GM12878 (cell line): ENCODE results near the gene DNAJC4. TPM values are rescaled to one million over a fixed set of nuclear protein-coding genes. Genes with fewer than 3 reads are reported as not detected.

Experiments used
- ATAC-seq: fragments of 200-7000 bp; cut with Tn5 transposase; 3 replicates; pipeline ENCODE4 v1.9.1; 2020; ENCODE audit warnings: mild to moderate bottlenecking, moderate library complexity
- BruUV-seq: library from RNA; stranded (reverse); fragments of 400-500 nt; replicated peaks from 2 replicates; lab custom pipeline; 2021; lab: Mats Ljungman, UMichigan
- CTCF ChIA-PET: fragments of 300-600 bp; sonication (Branson Sonifier 250); formaldehyde crosslinking; extraction: SDS; loops from one replicate; lab custom pipeline; 2021; ENCODE audit warnings: inconsistent platforms; lab: Yijun Ruan, JAX
- POLR2A ChIA-PET: fragments of 350-600 bp; formaldehyde crosslinking; extraction: SDS; loops from one replicate; lab custom pipeline; 2021; ENCODE audit warnings: inconsistent platforms; lab: Charles Lee
- RAD21 ChIA-PET: fragments of 300-600 bp; sonication (Branson Sonifier 250); formaldehyde crosslinking; loops from one replicate; lab custom pipeline; 2023; ENCODE audit warnings: antibody characterized with exemption; ENCODE audit not compliant: unreplicated experiment; lab: Charles Lee
- SMC1A ChIA-PET: fragments of 300-600 bp; sonication (Branson Sonifier 250); formaldehyde crosslinking; loops from one replicate; lab custom pipeline; 2023; ENCODE audit not compliant: unreplicated experiment, uncharacterized antibody; lab: Charles Lee
- DNase-seq: peaks from one replicate; pipeline ENCODE4 v3.0.0-alpha.2; 2011; ENCODE audit warnings: low read depth, low spot score
- FAIRE-seq: peaks from 3 replicates; lab custom pipeline; 2011; peaks lifted over from hg19 to GRCh38; lab: Jason Lieb, UNC
- H2AFZ ChIP-seq: 2 replicates; pipeline ENCODE4 v1.6.0; 2011; ENCODE audit warnings: low read depth, low read length, control low read depth; ENCODE audit not compliant: control insufficient read depth
- H3K27ac ChIP-seq: 2 replicates; pipeline ENCODE4 v1.5.1; 2011; ENCODE audit warnings: control low read depth; ENCODE audit not compliant: control insufficient read depth, insufficient read depth
- H3K27me3 ChIP-seq, 2 experiments: replicated peaks in 1 of 2; 2 replicates each; pipeline versions ENCODE4 v1.6.0 to v1.6.1; 2011; ENCODE audit warnings: low read length in 1 of 2; ENCODE audit not compliant: control insufficient read depth in 2 of 2, insufficient read depth in 2 of 2
- H3K36me3 ChIP-seq, 2 experiments: 2 replicates each; pipeline ENCODE4 v1.5.1; 2011; ENCODE audit warnings: low read length in 1 of 2; ENCODE audit not compliant: control insufficient read depth in 2 of 2, insufficient read depth in 2 of 2
- H3K4me1 ChIP-seq: 2 replicates; pipeline ENCODE4 v1.6.1; 2011; ENCODE audit warnings: mild to moderate bottlenecking, low read length, moderate library complexity, mixed read lengths; ENCODE audit not compliant: control insufficient read depth, insufficient read depth
- H3K4me2 ChIP-seq: 2 replicates; pipeline ENCODE4 v1.6.0; 2011; ENCODE audit warnings: control low read depth; ENCODE audit not compliant: control insufficient read depth, insufficient read depth
- H3K4me3 ChIP-seq: fragments of 200-600 bp; sonication (generic); 2 replicates; pipeline ENCODE4 v1.5.1; 2016
- H3K79me2 ChIP-seq: 2 replicates; pipeline ENCODE4 v1.6.0; 2011; ENCODE audit warnings: low read length; ENCODE audit not compliant: control insufficient read depth, insufficient read depth
- H3K9ac ChIP-seq: 2 replicates; pipeline ENCODE4 v1.8.0; 2011; ENCODE audit warnings: low read length, control low read depth, mixed read lengths; ENCODE audit not compliant: control insufficient read depth, insufficient read depth
- H3K9me3 ChIP-seq: replicated peaks from 3 replicates; pipeline ENCODE4 v1.5.1; 2011; ENCODE audit warnings: mild to moderate bottlenecking, low read length; ENCODE audit not compliant: control insufficient read depth, insufficient read depth
- H4K20me1 ChIP-seq: 2 replicates; pipeline ENCODE4 v1.6.0; 2011; ENCODE audit not compliant: control insufficient read depth, insufficient read depth
- ASH2L ChIP-seq: fragments of 300-600, 200-600 bp; sonication (generic); IDR thresholded peaks from 2 replicates; pipeline ENCODE4 v1.6.1; 2017; ENCODE audit warnings: low read depth, mild to moderate bottlenecking, borderline replicate concordance
- E2F8 ChIP-seq: fragments of 450-650 bp; IDR thresholded peaks from 2 replicates; pipeline ENCODE4 v1.6.1; 2018; ENCODE audit warnings: mild to moderate bottlenecking, low read depth, moderate library complexity; ENCODE audit not compliant: partially characterized antibody
- FOXM1 ChIP-seq: IDR thresholded peaks from 2 replicates; pipeline ENCODE4 v1.6.1; 2012; ENCODE audit warnings: low read depth, mild to moderate bottlenecking, inconsistent platforms, low read length, moderate library complexity
- GATAD2B ChIP-seq: fragments of 450-650 bp; conservative IDR thresholded peaks from 2 replicates; pipeline ENCODE4 v1.6.1; 2017; ENCODE audit warnings: low read depth, mild to moderate bottlenecking, moderate library complexity
- NFIC ChIP-seq: IDR thresholded peaks from 2 replicates; pipeline ENCODE4 v1.6.1; 2012; ENCODE audit warnings: low read depth, mild to moderate bottlenecking, inconsistent platforms, low read length, moderate library complexity
- POLR2AphosphoS2 ChIP-seq: IDR thresholded peaks from 2 replicates; pipeline ENCODE4 v1.6.1; 2011; ENCODE audit warnings: low read depth, mild to moderate bottlenecking, low read length, improper control_type of control experiment, moderate library complexity
- POU2F2 ChIP-seq: IDR thresholded peaks from 3 replicates; pipeline ENCODE4 v1.6.1; 2011; ENCODE audit warnings: low read depth, mild to moderate bottlenecking, low read length, borderline replicate concordance
- RUNX3 ChIP-seq: IDR thresholded peaks from 2 replicates; pipeline ENCODE4 v1.6.1; 2012; ENCODE audit warnings: low read length, inconsistent platforms
- SIN3A ChIP-seq: IDR thresholded peaks from 2 replicates; pipeline ENCODE4 v1.6.1; 2012; ENCODE audit warnings: low read depth, low read length, improper control_type of control experiment
- STAT1 ChIP-seq: fragments of 450-650 bp; conservative IDR thresholded peaks from 2 replicates; pipeline ENCODE4 v1.6.1; 2014; ENCODE audit warnings: antibody characterized with exemption, mild to moderate bottlenecking
- SUPT20H ChIP-seq: IDR thresholded peaks from 2 replicates; pipeline ENCODE4 v1.6.1; 2011; ENCODE audit warnings: low read depth, mild to moderate bottlenecking, low read length, moderate library complexity, borderline replicate concordance; ENCODE audit not compliant: control insufficient read depth
- TARDBP ChIP-seq: IDR thresholded peaks from 2 replicates; pipeline ENCODE4 v1.6.1; 2016; ENCODE audit warnings: borderline replicate concordance
- TBL1XR1 ChIP-seq: IDR thresholded peaks from 2 replicates; pipeline ENCODE4 v1.6.1; 2012; ENCODE audit warnings: low read depth, low read length, improper control_type of control experiment
- WGBS: methylation state at CpG from one replicate; pipeline ENCODE4 v1.1.6; 2016; ENCODE audit warnings: low lambda C conversion rate; ENCODE audit not compliant: insufficient replicate concordance, insufficient coverage; ENCODE audit errors: missing lambda C conversion rate; 5-methylcytosine and 5-hydroxymethylcytosine counted together
- in situ Hi-C: fragments of 300-500 bp; cut with MboI; formaldehyde crosslinking; loops from 9 replicates; pipeline ENCODE4 v1.14.3; 2018; ENCODE audit warnings: mixed read lengths
- intact Hi-C: fragments of 100-400 bp; cut with micrococcal nuclease; formaldehyde crosslinking; loops from one replicate; pipeline ENCODE4 v1.14.2; 2022; ENCODE audit not compliant: unreplicated experiment
- polyA plus RNA-seq, 11 experiments: library from polyadenylated mRNA; depleted of rRNA in 4 of 11; unstranded in 6 of 11; stranded (reverse) in 5 of 11; fragments of >200 nt; fragmentation: Nextera tagmentation in 4 of 11; fragmentation: Illumina TruSeq in 1 of 11; extraction: Ambion mirVana in 4 of 11; extraction: Trizol in 1 of 11; gene quantifications; 1 replicate in 1 of 11; 2 replicates in 10 of 11; pipeline versions ENCODE4 v1.2.1 to v1.2.3, GENCODE V29; 2011 to 2016; ENCODE audit warnings: inconsistent platforms in 2 of 11, missing spikeins in 2 of 11, low read depth in 1 of 11
- total RNA-seq, 4 experiments: library from RNA; depleted of rRNA in 3 of 4; stranded (reverse); fragments of >200 nt in 3 of 4; fragmentation: Illumina TruSeq in 1 of 4; extraction: Trizol in 1 of 4; gene quantifications; 2 replicates each; pipeline versions ENCODE4 v1.2.1 to v1.2.3, GENCODE V29; 2013 to 2021
- TF ChIP-seq, protein P1 (sequence below): fragments of 450-650 bp; IDR thresholded peaks from 2 replicates; pipeline ENCODE4 v1.6.1; 2017; ENCODE audit warnings: mild to moderate bottlenecking, moderate library complexity

DNAJC4 gene
- total and polyA plus RNA-seq, 10 of the 15 experiments (the other 5 are each of a cell fraction or from before 2014, with no cell fraction given), result 3.7 to 64.9 (median 30.1) TPM

GRCh38 chr11:64224151-64224890 is 6.0 kb upstream of the DNAJC4 start:
- intact Hi-C loops, result no loop called here
- H3K4me1 ChIP-seq, result peaks cover 12% of the 10 kb centered on the region
- peaks cover 14 to 22% of the 10 kb centered on the region in 2 experiments for H3K36me3 ChIP-seq
- peak overlapping the region; percentile 91 for H3K4me2 ChIP-seq
- H3K9me3 ChIP-seq, result no peaks in the 10 kb centered on the region
- in situ Hi-C loops, result no loop called here
- ChIA-PET SMC1A (interaction anchor here (1.7 to 5.4 kb wide), 2 partner anchors 10 to 18 kb away, joined by 5 to 56 read pairs; partner anchors contain the start of gene FERMT3), RAD21 (interaction anchor here (1.4 to 1.6 kb wide), 2 partner anchors 17 to 19 kb away, joined by 5 to 6 read pairs; no protein-coding TSS in a partner anchor), CTCF (interaction anchor here (0.6 to 5.0 kb wide), 4 partner anchors 18 to 1800 kb away, joined by 3 to 59 read pairs (median 8); partner anchors contain the start of genes FERMT3 and STIP1), POLR2A (interaction anchor here (0.5 to 9.7 kb wide), 7 partner anchors 9 to 80 kb away, joined by 3 to 85 read pairs (median 5); partner anchors contain the start of genes ESRRA, FERMT3, FKBP2 and PPP1R14B)
- DNase-seq (no peak), ATAC-seq (no peak), FAIRE-seq (no peak)
- 0 out of 2 replicates have a peak overlapping the region, but pooled peaks have one; percentile 90 for H3K4me3 ChIP-seq
- H2AFZ ChIP-seq, result no peak overlapping the region
- H3K79me2 ChIP-seq, result peaks cover 32% of the 10 kb centered on the region
- H3K27me3 ChIP-seq, result no peaks in the 10 kb centered on the region
- no TSS peak for BruUV-seq
- no peaks in the 10 kb centered on the region for H4K20me1 ChIP-seq
- no peak overlapping the region for H3K9ac ChIP-seq
- H3K27ac ChIP-seq, result no peak overlapping the region
- 78% methylated on average over 16 of the region's 17 CpGs for WGBS
- TF ChIP-seq POU2F2 (no peak), GATAD2B (no peak), SUPT20H (no peak), ASH2L (no peak), SIN3A (no peak), STAT1 (no peak), TARDBP (no peak), FOXM1 (no peak), NFIC (no peak), E2F8 (no peak), POLR2AphosphoS2 (peak; percentile 57; the same call in 1 of the 2 replicates), RUNX3 (no peak), TBL1XR1 (no peak)
- TF ChIP-seq, protein P1, sequence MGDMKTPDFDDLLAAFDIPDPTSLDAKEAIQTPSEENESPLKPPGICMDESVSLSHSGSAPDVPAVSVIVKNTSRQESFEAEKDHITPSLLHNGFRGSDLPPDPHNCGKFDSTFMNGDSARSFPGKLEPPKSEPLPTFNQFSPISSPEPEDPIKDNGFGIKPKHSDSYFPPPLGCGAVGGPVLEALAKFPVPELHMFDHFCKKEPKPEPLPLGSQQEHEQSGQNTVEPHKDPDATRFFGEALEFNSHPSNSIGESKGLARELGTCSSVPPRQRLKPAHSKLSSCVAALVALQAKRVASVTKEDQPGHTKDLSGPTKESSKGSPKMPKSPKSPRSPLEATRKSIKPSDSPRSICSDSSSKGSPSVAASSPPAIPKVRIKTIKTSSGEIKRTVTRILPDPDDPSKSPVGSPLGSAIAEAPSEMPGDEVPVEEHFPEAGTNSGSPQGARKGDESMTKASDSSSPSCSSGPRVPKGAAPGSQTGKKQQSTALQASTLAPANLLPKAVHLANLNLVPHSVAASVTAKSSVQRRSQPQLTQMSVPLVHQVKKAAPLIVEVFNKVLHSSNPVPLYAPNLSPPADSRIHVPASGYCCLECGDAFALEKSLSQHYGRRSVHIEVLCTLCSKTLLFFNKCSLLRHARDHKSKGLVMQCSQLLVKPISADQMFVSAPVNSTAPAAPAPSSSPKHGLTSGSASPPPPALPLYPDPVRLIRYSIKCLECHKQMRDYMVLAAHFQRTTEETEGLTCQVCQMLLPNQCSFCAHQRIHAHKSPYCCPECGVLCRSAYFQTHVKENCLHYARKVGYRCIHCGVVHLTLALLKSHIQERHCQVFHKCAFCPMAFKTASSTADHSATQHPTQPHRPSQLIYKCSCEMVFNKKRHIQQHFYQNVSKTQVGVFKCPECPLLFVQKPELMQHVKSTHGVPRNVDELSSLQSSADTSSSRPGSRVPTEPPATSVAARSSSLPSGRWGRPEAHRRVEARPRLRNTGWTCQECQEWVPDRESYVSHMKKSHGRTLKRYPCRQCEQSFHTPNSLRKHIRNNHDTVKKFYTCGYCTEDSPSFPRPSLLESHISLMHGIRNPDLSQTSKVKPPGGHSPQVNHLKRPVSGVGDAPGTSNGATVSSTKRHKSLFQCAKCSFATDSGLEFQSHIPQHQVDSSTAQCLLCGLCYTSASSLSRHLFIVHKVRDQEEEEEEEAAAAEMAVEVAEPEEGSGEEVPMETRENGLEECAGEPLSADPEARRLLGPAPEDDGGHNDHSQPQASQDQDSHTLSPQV, result no peak
